Heart left ventricle (tissue), 16 donors: ENCODE results near the gene IGFL4. TPM values are rescaled to one million over a fixed set of nuclear protein-coding genes. Genes with fewer than 3 reads are reported as not detected.

Source experiments
- ATAC-seq, 4 donors: fragments of 200-7000 bp; cut with Tn5 transposase; one replicate each; pipeline ENCODE4 v1.9.1; 2020 to 2022; ENCODE audit warnings: moderate library complexity in 4 of 4, mild to moderate bottlenecking in 3 of 4, moderate number of reproducible peaks in 1 of 4
- DNase-seq, 5 donors: peaks; one replicate each; pipeline ENCODE4 v3.0.0-alpha.2; 2020
- H3K27ac ChIP-seq, 12 donors: fragments of 200-600 bp; sonication (generic) in 4 of 12; one replicate each; pipeline versions ENCODE4 v1.5.0 to v1.8.0; 2016 to 2022; ENCODE audit warnings: mild to moderate bottlenecking in 2 of 12
- H3K27me3 ChIP-seq, 9 donors: fragments of 200-600 bp; sonication (generic) in 2 of 9; one replicate each; pipeline versions ENCODE4 v1.5.1 to v1.8.0; 2016 to 2022; ENCODE audit warnings: mild to moderate bottlenecking in 3 of 9
- H3K36me3 ChIP-seq, 9 donors: fragments of 200-600 bp; sonication (generic) in 2 of 9; one replicate each; pipeline versions ENCODE4 v1.5.0 to v1.8.0; 2018 to 2022; ENCODE audit warnings: mild to moderate bottlenecking in 2 of 9
- H3K4me1 ChIP-seq, 12 donors: fragments of 200-600 bp; sonication (generic) in 4 of 12; one replicate each; pipeline versions ENCODE4 v1.5.0 to v1.8.0; 2016 to 2022; ENCODE audit warnings: mild to moderate bottlenecking in 3 of 12
- H3K4me3 ChIP-seq, 12 donors: fragments of 200-600 bp; sonication (generic) in 4 of 12; one replicate each; pipeline versions ENCODE4 v1.5.0 to v1.8.0; 2017 to 2022; ENCODE audit warnings: mild to moderate bottlenecking in 9 of 12, moderate library complexity in 4 of 12
- H3K9me3 ChIP-seq, 12 donors: fragments of 200-600 bp; sonication (generic) in 4 of 12; one replicate each; pipeline versions ENCODE4 v1.5.0 to v1.8.0; 2016 to 2022; ENCODE audit warnings: mild to moderate bottlenecking in 1 of 12
- POLR2A ChIP-seq, 2 donors: fragments of 450-650 bp; IDR thresholded peaks; one replicate each; pipeline ENCODE4 v1.6.1; 2017; ENCODE audit warnings: antibody characterized with exemption in 2 of 2, mild to moderate bottlenecking in 2 of 2, moderate library complexity in 2 of 2
- WGBS, 4 donors: extraction: QIAGEN DNeasy Blood & Tissue Kit in 2 of 4; methylation state at CpG; one replicate each; pipeline versions ENCODE4 v1.1.5 to v1.1.7; 2013 to 2018; 5-methylcytosine and 5-hydroxymethylcytosine counted together
- intact Hi-C, 10 donors: fragments of 100-400 bp; cut with DNase I; formaldehyde crosslinking; loops; one replicate each; pipeline versions ENCODE4 v1.11.1 to v1.14.2; 2022
- polyA plus RNA-seq, 2 donors: library from polyadenylated mRNA; stranded (reverse); fragments of 200-250 nt; gene quantifications; one replicate each; pipeline ENCODE4 v1.2.3, GENCODE V29; 2013
- total RNA-seq, 9 donors: library from RNA; depleted of rRNA in 2 of 9; stranded (reverse); fragments of >200 nt in 2 of 9; fragmentation: NEBNext Ultra II Directional in 3 of 9; extraction: Animal tissue kit (Norgen Biotek cat#: 25700) in 3 of 9; gene quantifications; one replicate each; pipeline versions ENCODE4 v1.1.0 to v1.2.4, GENCODE V29; 2016 to 2023
- TF ChIP-seq, protein P1 (sequence below), 12 donors: fragments of 200-600 bp; sonication (generic) in 4 of 12; IDR thresholded peaks; one replicate each; pipeline versions ENCODE4 v1.5.0 to v1.8.0; 2018 to 2022; ENCODE audit warnings: antibody characterized with exemption in 12 of 12, mild to moderate bottlenecking in 5 of 12
- donor health status: ischemic (EF 13 %, LVEDD 7.1; RV severe dilation, severe dysfunction).
- donor health status: healthy with polysubstance abuse.
- donor health status: DM: no; HTN: yes; CAD: no.
- donor health status: DM: no; HTN: no; CAD: no.
- donor health status: ischemic (EF 25% LVEDD 6.9; RV normal size, moderate dysfunction).
- donor health status: ischemic (EF 25% LVEDD 5.7; RV mildly dilated, moderate dysfunction).
- donor health status: healthy.
- donor health status: DM: yes; HTN: yes; CAD: no.
- donor health status: ischemic (EF 35%, LVEDD 5.7; RV mildly dilated, moderate dysfunction).
- donor health status: nonischemic (EF 11% LVEDD 7.7; RV severe dilation, severe dysfunction).
- donor health status: DM: yes; HTN: yes; CAD: no.
- donor health status: PGD.
- donor health status: ischemic (EF 29% LVEDD 5.4; RV normal size, mild dysfunction).
- donor health status: nonischemic (EF 23%, LVEDD 6.1; RV moderate dilation, normal function).

IGFL4 gene
- total and polyA plus RNA-seq, 11 donors: not detected

DNA sequence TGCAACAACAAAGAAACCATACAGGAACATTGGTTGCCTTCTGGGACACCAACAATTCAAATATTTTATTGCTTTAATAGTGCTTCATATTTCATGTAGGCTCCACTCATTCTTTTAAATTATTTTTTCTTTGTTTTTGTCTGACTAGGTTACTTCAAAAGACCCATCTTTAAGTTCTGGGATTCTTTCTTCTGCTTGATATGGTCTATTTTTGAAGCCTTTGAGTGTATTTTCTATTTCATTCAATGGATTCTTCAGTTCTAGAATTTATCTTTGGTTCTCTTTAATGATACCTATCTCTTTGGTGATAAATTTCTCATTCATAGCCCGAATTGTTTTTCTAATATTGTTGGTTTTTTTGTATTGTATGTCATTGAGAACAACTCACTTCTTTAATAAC, 45.1 kb upstream of the IGFL4 start:
- Histone ChIP-seq H3K27ac (no peak overlapping the region), H3K4me1 (no peaks in the 10 kb centered on the region), H3K4me3 (no peak overlapping the region), H3K27me3 (peaks cover 0 to 24% (median 0%) of the 10 kb centered on the region in 9 donors), H3K9me3 (peaks cover 0 to 51% (median 21%) of the 10 kb centered on the region in 12 donors), H3K36me3 (no peaks in the 10 kb centered on the region)
- TF ChIP-seq, protein P1, sequence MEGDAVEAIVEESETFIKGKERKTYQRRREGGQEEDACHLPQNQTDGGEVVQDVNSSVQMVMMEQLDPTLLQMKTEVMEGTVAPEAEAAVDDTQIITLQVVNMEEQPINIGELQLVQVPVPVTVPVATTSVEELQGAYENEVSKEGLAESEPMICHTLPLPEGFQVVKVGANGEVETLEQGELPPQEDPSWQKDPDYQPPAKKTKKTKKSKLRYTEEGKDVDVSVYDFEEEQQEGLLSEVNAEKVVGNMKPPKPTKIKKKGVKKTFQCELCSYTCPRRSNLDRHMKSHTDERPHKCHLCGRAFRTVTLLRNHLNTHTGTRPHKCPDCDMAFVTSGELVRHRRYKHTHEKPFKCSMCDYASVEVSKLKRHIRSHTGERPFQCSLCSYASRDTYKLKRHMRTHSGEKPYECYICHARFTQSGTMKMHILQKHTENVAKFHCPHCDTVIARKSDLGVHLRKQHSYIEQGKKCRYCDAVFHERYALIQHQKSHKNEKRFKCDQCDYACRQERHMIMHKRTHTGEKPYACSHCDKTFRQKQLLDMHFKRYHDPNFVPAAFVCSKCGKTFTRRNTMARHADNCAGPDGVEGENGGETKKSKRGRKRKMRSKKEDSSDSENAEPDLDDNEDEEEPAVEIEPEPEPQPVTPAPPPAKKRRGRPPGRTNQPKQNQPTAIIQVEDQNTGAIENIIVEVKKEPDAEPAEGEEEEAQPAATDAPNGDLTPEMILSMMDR (IDR thresholded peaks at IDR 0.05): no peak
- TF ChIP-seq POLR2A (IDR thresholded peaks at IDR 0.05): no peak
- no peak for DNase-seq
- 31 to 40% (median 36%) methylated on average over 1 of the region's 1 CpG for WGBS, 4 donors
- no peak for ATAC-seq
- intact Hi-C loops: loop anchor here in 2 of 10 donors (2.0 to 5.0 kb wide), 2 partner anchors 175 to 181 kb away; no protein-coding TSS in a partner anchor

DNA sequence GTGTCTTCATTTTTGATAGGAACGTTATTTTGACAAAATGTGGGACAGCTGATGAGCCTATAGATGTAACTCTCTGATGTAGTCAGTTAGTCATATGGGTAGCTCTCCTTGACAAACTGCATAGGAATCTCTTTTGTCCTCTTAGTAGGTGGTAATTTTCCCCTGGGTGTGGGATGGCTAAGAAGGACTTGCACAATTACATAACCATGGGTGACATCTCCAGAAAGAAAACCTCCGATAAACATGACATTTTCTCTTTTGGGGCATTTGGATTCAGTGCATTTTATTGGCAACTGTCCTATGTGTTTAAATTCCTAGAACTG, 41.9 kb upstream of the IGFL4 start:
- DNase-seq (no peak), ATAC-seq (no peak)
- Histone ChIP-seq H3K9me3 (peaks cover 0 to 31% (median 21%) of the 10 kb centered on the region in 12 donors), H3K36me3 (no peaks in the 10 kb centered on the region), H3K4me3 (no peak overlapping the region), H3K27me3 (peaks cover under 1 to 47% (median 19%) of the 10 kb centered on the region in 9 donors), H3K4me1 (peaks cover 0 to under 1% (median 0%) of the 10 kb centered on the region in 12 donors), H3K27ac (no peak overlapping the region)
- no peak for TF ChIP-seq POLR2A (IDR thresholded peaks at IDR 0.05)
- intact Hi-C loops: loop anchor here (1.0 to 5.0 kb wide), 7 partner anchors 105 to 185 kb away; no protein-coding TSS in a partner anchor
- WGBS, 4 donors: 47 to 57% (median 53%) methylated on average over 2 of the region's 2 CpGs

DNA sequence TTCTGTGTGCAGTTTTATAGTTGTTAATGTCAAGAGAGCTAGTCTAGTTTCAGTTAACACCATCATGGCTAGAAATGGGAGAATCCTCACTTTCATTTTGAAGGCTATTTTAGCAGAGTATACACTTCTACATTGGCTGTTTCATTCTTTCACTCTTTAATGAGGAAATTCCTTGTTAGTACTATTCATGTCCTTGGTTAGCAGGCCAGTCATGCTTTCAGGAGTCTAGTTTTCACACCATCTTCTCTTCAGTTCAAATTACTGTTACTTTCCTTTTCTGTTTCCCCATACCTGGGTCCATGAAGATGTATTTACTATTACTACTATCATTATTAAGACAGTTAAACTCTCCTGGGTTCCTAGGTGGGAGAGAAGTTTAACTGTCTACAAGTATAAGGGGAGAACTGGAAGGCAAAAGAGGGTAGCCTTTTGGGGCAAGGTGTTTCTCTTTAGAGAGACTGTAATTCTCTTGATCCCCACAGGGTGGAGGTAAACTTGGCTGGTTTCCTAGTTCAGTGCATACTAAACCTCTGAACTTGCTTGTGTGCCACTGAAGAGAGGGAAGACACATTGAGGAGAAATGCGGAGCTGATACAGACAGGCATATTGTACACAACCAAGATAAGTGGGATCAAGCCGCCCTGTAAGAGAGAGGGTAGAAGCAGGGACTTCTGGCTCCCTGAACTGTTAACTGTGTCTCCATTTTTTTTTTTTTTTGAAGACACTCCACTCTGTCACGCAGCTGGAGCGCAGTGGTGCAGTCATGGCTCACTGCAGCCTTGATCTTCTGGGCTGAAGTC, 41.3 kb upstream of the IGFL4 start:
- 47 to 51% (median 48%) methylated on average over 4 of the region's 4 CpGs for WGBS, 4 donors
- no peaks in the 10 kb centered on the region for H3K36me3 ChIP-seq
- no peak overlapping the region for H3K4me3 ChIP-seq
- H3K27ac ChIP-seq: no peak overlapping the region
- H3K4me1 ChIP-seq: peaks cover 0 to 6% (median 0%) of the 10 kb centered on the region in 12 donors
- TF ChIP-seq, protein P1 (IDR thresholded peaks at IDR 0.05): peak; percentile 41 to 67 (median 56)
- no peak for TF ChIP-seq POLR2A (IDR thresholded peaks at IDR 0.05)
- H3K27me3 ChIP-seq: peaks cover 6 to 53% (median 24%) of the 10 kb centered on the region in 9 donors
- DNase-seq (no peak), ATAC-seq (peak in 3 of 4 donors; percentile 41 to 53 (median 49))
- H3K9me3 ChIP-seq: peaks cover 0 to 28% (median 21%) of the 10 kb centered on the region in 12 donors
- intact Hi-C loops: loop anchor here (1.0 to 5.0 kb wide), 8 partner anchors 105 to 185 kb away; no protein-coding TSS in a partner anchor

DNA sequence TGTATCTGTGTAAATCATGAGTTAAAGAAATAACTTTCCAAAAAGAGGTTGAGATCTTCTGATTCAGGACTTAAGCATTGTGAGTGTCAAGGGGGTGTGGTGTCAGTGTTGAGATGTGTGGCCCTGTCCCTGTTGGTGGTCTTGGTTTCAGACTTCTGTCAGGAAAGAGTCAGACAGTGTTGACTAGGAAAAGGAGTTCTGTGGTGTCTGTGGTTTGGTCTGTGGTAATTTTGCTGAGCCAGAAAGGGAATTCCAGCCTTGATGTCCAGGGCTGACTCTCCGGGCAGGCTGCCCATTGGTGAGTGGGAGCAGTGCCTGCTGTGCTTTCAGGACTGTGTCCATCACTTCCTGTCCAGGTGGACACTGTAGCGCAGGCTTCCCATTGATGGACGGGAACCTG, 39.8 kb upstream of the IGFL4 start:
- H3K4me3 ChIP-seq: no peak overlapping the region
- no peak for ATAC-seq
- peaks cover 0 to 14% (median 8%) of the 10 kb centered on the region in 12 donors for H3K9me3 ChIP-seq
- WGBS, 4 donors: 42 to 60% (median 54%) methylated on average over 1 to 3 of the region's 3 CpGs
- DNase-seq: no peak
- intact Hi-C loops: loop anchor here in 3 of 10 donors (5.0 kb wide), 2 partner anchors 107 to 187 kb away; no protein-coding TSS in a partner anchor
- no peaks in the 10 kb centered on the region for H3K36me3 ChIP-seq
- peaks cover 16 to 68% (median 37%) of the 10 kb centered on the region in 9 donors for H3K27me3 ChIP-seq
- H3K27ac ChIP-seq: no peak overlapping the region
- TF ChIP-seq, protein P1 (IDR thresholded peaks at IDR 0.05): no peak
- no peak for TF ChIP-seq POLR2A (IDR thresholded peaks at IDR 0.05)
- peaks cover 0 to 8% (median 0%) of the 10 kb centered on the region in 12 donors for H3K4me1 ChIP-seq
